SH-SY5Y (cell line): ENCODE results near the gene CRBN.

Source experiments
- GATA2 ChIP-seq: IDR thresholded peaks from 2 replicates; pipeline ENCODE4 v1.6.1; 2011; ENCODE audit warnings: mild to moderate bottlenecking, low read depth, low read length
- GATA3 ChIP-seq: IDR thresholded peaks from 2 replicates; pipeline ENCODE4 v1.6.1; 2011; ENCODE audit warnings: low read depth, mild to moderate bottlenecking, low read length, moderate library complexity

DNA sequence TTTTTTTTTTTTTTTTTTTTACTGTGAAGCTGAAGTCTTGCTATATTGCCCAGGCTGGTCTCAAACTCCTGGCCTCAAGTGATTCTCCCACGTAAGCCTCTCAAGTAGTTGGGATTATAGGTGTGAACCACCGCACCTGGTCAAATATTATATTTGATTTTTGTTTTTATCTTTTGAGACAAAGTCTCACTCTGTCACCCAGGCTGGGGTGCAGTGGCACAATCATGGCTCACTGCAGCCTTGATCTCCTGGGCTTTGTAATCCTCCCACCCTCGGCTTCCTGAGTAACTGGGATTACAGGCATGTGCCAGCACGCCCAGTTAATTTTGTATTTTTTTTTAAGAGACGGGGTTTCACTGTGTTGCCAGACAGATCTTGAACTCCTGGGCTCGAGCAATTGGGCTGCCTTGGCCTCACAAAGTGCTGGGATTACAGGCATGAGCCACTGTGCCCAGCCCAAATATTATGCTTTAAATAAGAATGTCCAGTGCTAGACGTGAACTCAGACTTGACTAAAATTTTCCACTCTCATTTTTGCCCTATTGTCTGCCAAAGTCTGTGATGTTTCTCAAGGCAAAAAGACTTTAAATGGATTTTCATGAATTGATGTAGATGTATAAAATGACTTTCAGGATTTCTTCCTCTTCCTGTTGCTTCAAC, 33.4 kb upstream of the CRBN start:
- no peak for TF ChIP-seq GATA3
- TF ChIP-seq GATA2 = no peak
